ENCODE measurements around the gene NLK.

- TF ChIP-seq CTCF (conservative IDR thresholded peaks at IDR 0.05 in 1 of 2, IDR thresholded peaks at IDR 0.05 in 1 of 2; ENCODE audit: low read depth in 1 of 2, low read length in 2 of 2) (no peak), EZH2 (IDR thresholded peaks at IDR 0.05; ENCODE audit: low read length, missing control alignments) (no peak)
Measured at GRCh38 chr17:28020515-28020914, 22.0 kb upstream of the NLK start.

Measured in fibroblast of lung (primary cell).